Neural crest cell (in vitro differentiated cells): ENCODE results near the gene CRHR1. TPM values are rescaled to one million over a fixed set of nuclear protein-coding genes. Genes with fewer than 3 reads are reported as not detected.

Experiments used
- DNase-seq: peaks from one replicate; pipeline ENCODE4 v3.0.0; 2021; ENCODE audit warnings: low read depth, mixed read lengths, low spot score
- H3K27ac Mint-ChIP-seq: one replicate; pipeline ENCODE4 v1.8.0; 2021; ENCODE audit warnings: mild to moderate bottlenecking, mixed read lengths; ENCODE audit not compliant: unreplicated experiment
- H3K27me3 Mint-ChIP-seq: 2 replicates; pipeline ENCODE4 v1.8.0; 2021; ENCODE audit warnings: low read depth, mild to moderate bottlenecking, mixed read lengths
- H3K36me3 Mint-ChIP-seq: 2 replicates; pipeline ENCODE4 v1.8.0; 2021; ENCODE audit warnings: low read depth, mild to moderate bottlenecking, mixed read lengths
- H3K4me1 Mint-ChIP-seq: 2 replicates; pipeline ENCODE4 v1.8.0; 2021; ENCODE audit warnings: mixed read lengths
- H3K4me3 Mint-ChIP-seq: one replicate; pipeline ENCODE4 v1.8.0; 2021; ENCODE audit warnings: mild to moderate bottlenecking, mixed read lengths
- H3K9me3 Mint-ChIP-seq: 2 replicates; pipeline ENCODE4 v1.8.0; 2021; ENCODE audit warnings: mixed read lengths
- CTCF ChIP-seq: fragments of 200-600 bp; sonication (generic); conservative IDR thresholded peaks from 2 replicates; pipeline ENCODE4 v1.5.0; 2021; ENCODE audit warnings: antibody characterized with exemption, mild to moderate bottlenecking
- total RNA-seq: library from RNA; stranded (reverse); gene quantifications from 2 replicates; pipeline ENCODE4 v1.2.1, GENCODE V29; 2021

The CRHR1 gene
- total RNA-seq, 1 donor from 2014 or later: 1.1 TPM

GRCh38 chr17:45821147-45821546, 37.0 kb downstream of the CRHR1 start:
- H3K4me1 Mint-ChIP-seq: no peaks in the 10 kb centered on the region
- no peak overlapping the region for H3K4me3 Mint-ChIP-seq
- no peak for DNase-seq
- H3K27me3 Mint-ChIP-seq: no peaks in the 10 kb centered on the region
- H3K36me3 Mint-ChIP-seq: no peaks in the 10 kb centered on the region
- H3K27ac Mint-ChIP-seq: no peak overlapping the region
- H3K9me3 Mint-ChIP-seq: no peaks in the 10 kb centered on the region
- no peak for TF ChIP-seq CTCF

GRCh38 chr17:45823598-45823997, 39.5 kb downstream of the CRHR1 start:
- no peaks in the 10 kb centered on the region for H3K4me1 Mint-ChIP-seq
- DNase-seq: no peak
- H3K36me3 Mint-ChIP-seq: no peaks in the 10 kb centered on the region
- no peaks in the 10 kb centered on the region for H3K9me3 Mint-ChIP-seq
- no peak overlapping the region for H3K4me3 Mint-ChIP-seq
- no peak overlapping the region for H3K27ac Mint-ChIP-seq
- no peaks in the 10 kb centered on the region for H3K27me3 Mint-ChIP-seq
- TF ChIP-seq CTCF: no peak

GRCh38 chr17:45824475-45824874, 40.4 kb downstream of the CRHR1 start:
- no peak for DNase-seq
- Mint-ChIP-seq H3K4me3 (no peak overlapping the region), H3K27ac (no peak overlapping the region), H3K4me1 (no peaks in the 10 kb centered on the region), H3K9me3 (no peaks in the 10 kb centered on the region), H3K27me3 (no peaks in the 10 kb centered on the region), H3K36me3 (no peaks in the 10 kb centered on the region)
- no peak for TF ChIP-seq CTCF

GRCh38 chr17:45824901-45825492, 40.9 kb downstream of the CRHR1 start:
- no peaks in the 10 kb centered on the region for H3K9me3 Mint-ChIP-seq
- no peak for DNase-seq
- no peaks in the 10 kb centered on the region for H3K36me3 Mint-ChIP-seq
- no peak overlapping the region for H3K27ac Mint-ChIP-seq
- no peaks in the 10 kb centered on the region for H3K27me3 Mint-ChIP-seq
- H3K4me1 Mint-ChIP-seq: no peaks in the 10 kb centered on the region
- TF ChIP-seq CTCF: no peak
- H3K4me3 Mint-ChIP-seq: no peak overlapping the region

GRCh38 chr17:45825792-45826191, 41.7 kb downstream of the CRHR1 start:
- no peaks in the 10 kb centered on the region for H3K4me1 Mint-ChIP-seq
- no peaks in the 10 kb centered on the region for H3K36me3 Mint-ChIP-seq
- H3K9me3 Mint-ChIP-seq: no peaks in the 10 kb centered on the region
- H3K4me3 Mint-ChIP-seq: no peak overlapping the region
- H3K27ac Mint-ChIP-seq: no peak overlapping the region
- H3K27me3 Mint-ChIP-seq: no peaks in the 10 kb centered on the region
- no peak for DNase-seq
- TF ChIP-seq CTCF: no peak
